ENCODE data around the gene CTNNA2.

- no peak for TF ChIP-seq CTCF (IDR thresholded peaks at IDR 0.05)
- no peak for TF ChIP-seq POLR2A (IDR thresholded peaks at IDR 0.05)
These were observed 459.8 kb downstream of the CTNNA2 start for GRCh38 chr2:79972661-79973060.
